K562 (cell line): ENCODE measurements around the gene SCARF1. TPM values are rescaled to one million over a fixed set of nuclear protein-coding genes. Genes with fewer than 3 reads are reported as not detected.

ENCODE experiments used
- BRD4 ChIP-seq: fragments of 200-600 bp; sonication (generic); IDR thresholded peaks from 2 replicates; pipeline ENCODE4 v1.6.1; 2017; ENCODE audit warnings: inconsistent platforms
- DACH1 ChIP-seq: fragments of 450-650 bp; IDR thresholded peaks from 2 replicates; pipeline ENCODE4 v1.6.1; 2018; ENCODE audit not compliant: partially characterized antibody
- FOXA3 ChIP-seq, 2 experiments: fragments of 450-650 bp in 1 of 2; sonication (generic) in 1 of 2; formaldehyde crosslinking; IDR thresholded peaks in 1 of 2; conservative IDR thresholded peaks in 1 of 2; 2 replicates each; pipeline versions ENCODE4 v1.4.0 to v1.8.0; 2020 to 2022; ENCODE audit warnings: mild to moderate bottlenecking in 2 of 2, missing genetic modification reagents in 1 of 2
- GTF3C2 ChIP-seq: IDR thresholded peaks from 3 replicates; pipeline ENCODE4 v1.6.1; 2011; ENCODE audit warnings: borderline replicate concordance, mild to moderate bottlenecking, moderate library complexity; ENCODE audit not compliant: insufficient read length; ENCODE audit errors: extremely low read depth
- POLR2B ChIP-seq: fragments of 450-650 bp; IDR thresholded peaks from 2 replicates; pipeline ENCODE4 v1.6.1; 2018; ENCODE audit warnings: low read depth; ENCODE audit not compliant: partially characterized antibody
- SMAD4 ChIP-seq: fragments of 250-450 bp; sonication (Bioruptor Pico); conservative IDR thresholded peaks from 2 replicates; pipeline ENCODE4 v1.8.0; 2021; ENCODE audit warnings: inconsistent platforms, mild to moderate bottlenecking, moderate library complexity
- ZNF395 ChIP-seq: fragments of 200-800 bp; sonication (Bioruptor generic); IDR thresholded peaks from 2 replicates; pipeline ENCODE4 v1.6.1; 2017; ENCODE audit warnings: missing genetic modification characterization, missing compliant biosample characterization
- ZNF778 ChIP-seq: fragments of 450-650 bp; formaldehyde crosslinking; IDR thresholded peaks from 2 replicates; pipeline ENCODE4 v1.4.0; 2020; ENCODE audit warnings: mild to moderate bottlenecking, moderate library complexity
- polyA plus RNA-seq, 8 experiments: library from polyadenylated mRNA; depleted of rRNA in 4 of 8; stranded (reverse) in 5 of 8; unstranded in 3 of 8; fragments of >200 nt; fragmentation: Nextera tagmentation in 2 of 8; fragmentation: Illumina TruSeq in 1 of 8; extraction: Ambion mirVana in 2 of 8; extraction: Trizol in 1 of 8; gene quantifications; 2 replicates each; pipeline versions ENCODE4 v1.2.1 to v1.2.3, GENCODE V29; 2011 to 2014; ENCODE audit warnings: inconsistent platforms in 1 of 8, missing spikeins in 1 of 8
- total RNA-seq, 7 experiments: library from RNA; depleted of rRNA in 6 of 7; stranded (reverse); fragments of >200 nt in 6 of 7; fragmentation: Illumina TruSeq in 2 of 7; extraction: Trizol in 2 of 7; gene quantifications; 2 replicates each; pipeline versions ENCODE4 v1.2.1 to v1.2.3, GENCODE V29; 2011 to 2021; ENCODE audit warnings: low replicate concordance in 1 of 7

Gene SCARF1
- total and polyA plus RNA-seq, 9 of the 15 experiments (the other 6 are each of a cell fraction or from before 2014, with no cell fraction given): 0.04 to 2.1 (median 0.63) TPM

DNA sequence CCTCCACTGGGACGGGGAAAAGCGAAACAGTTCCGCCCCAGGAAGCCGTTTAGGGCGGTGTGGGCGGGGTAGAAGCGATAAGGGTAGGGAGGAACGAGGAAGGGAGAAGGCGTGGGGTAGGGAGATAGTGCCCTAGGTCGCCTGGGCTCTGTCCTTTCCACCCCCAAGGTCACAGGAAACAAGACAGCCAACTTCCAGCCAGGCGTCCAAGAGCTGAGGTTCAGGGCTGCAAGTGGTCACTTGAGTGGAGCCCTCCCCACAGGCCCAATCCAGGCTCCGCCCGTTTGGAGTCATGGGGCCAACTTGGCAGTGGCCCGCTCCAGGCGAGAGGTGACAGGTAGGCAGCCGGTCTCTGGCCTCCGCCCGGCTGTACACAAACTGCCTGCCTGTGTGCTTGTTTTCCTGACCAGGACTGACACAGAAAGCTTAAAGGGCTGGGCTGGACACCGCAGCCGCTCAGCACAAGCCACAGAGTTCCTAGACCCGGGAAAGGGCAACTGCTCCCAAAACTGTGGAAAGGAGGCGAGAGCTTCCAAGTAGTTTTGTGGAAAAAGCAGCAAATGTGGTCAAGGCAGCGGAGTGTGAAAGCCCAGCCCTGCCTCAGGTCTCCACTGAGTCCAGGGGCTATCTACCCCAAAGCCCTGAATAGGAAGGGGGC, 4.4 kb upstream of the SCARF1 start, which contains the start of gene RILP (continued):
- TF ChIP-seq GTF3C2 (no peak), SMAD4 (peak; percentile 94), POLR2B (peak; percentile 29), FOXA3 (CRISPR knock-in tag; conservative IDR thresholded peaks at IDR 0.05 in 1 of 2, IDR thresholded peaks at IDR 0.05 in 1 of 2) (peak in 1 of 2 experiments; percentile 36; a peak in 1 of 4 replicates), ZNF778 (no peak), DACH1 (no peak), ZNF395 (CRISPR knock-in tag) (peak; percentile 53; the same call in 1 of the 2 replicates), BRD4 (no peak; the same call in 1 of the 2 replicates)
